Liver (tissue), 9 donors: Measurements from ENCODE around the gene SLC66A2. TPM values are rescaled to one million over a fixed set of nuclear protein-coding genes. Genes with fewer than 3 reads are reported as not detected.

ENCODE experiments used
- DNase-seq: peaks from one replicate; pipeline ENCODE4 v3.0.0-alpha.2; 2017; ENCODE audit warnings: low spot score
- H3K27ac ChIP-seq, 2 donors: one replicate each; pipeline ENCODE4 v1.7.0; 2013; ENCODE audit warnings: inconsistent platforms in 2 of 2, low read length in 2 of 2, control low read depth in 1 of 2, low read depth in 1 of 2, mild to moderate bottlenecking in 1 of 2
- H3K27me3 ChIP-seq, 4 donors: one replicate each; pipeline versions ENCODE4 v1.6.1 to v1.7.0; 2013; ENCODE audit warnings: low read length in 3 of 4, inconsistent platforms in 1 of 4, mild to moderate bottlenecking in 1 of 4, moderate library complexity in 1 of 4; ENCODE audit not compliant: control insufficient read depth in 4 of 4, insufficient read depth in 4 of 4
- H3K36me3 ChIP-seq, 4 donors: one replicate each; pipeline versions ENCODE4 v1.6.1 to v1.7.0; 2013; ENCODE audit warnings: low read length in 3 of 4, mild to moderate bottlenecking in 3 of 4, low read depth in 1 of 4, moderate library complexity in 1 of 4; ENCODE audit not compliant: control insufficient read depth in 4 of 4, insufficient read depth in 3 of 4
- H3K4me1 ChIP-seq, 4 donors: one replicate each; pipeline versions ENCODE4 v1.6.1 to v1.7.0; 2013; ENCODE audit warnings: low read length in 3 of 4, mild to moderate bottlenecking in 3 of 4, moderate library complexity in 1 of 4; ENCODE audit not compliant: control insufficient read depth in 4 of 4, insufficient read depth in 4 of 4
- H3K4me3 ChIP-seq, 3 donors: one replicate each; pipeline versions ENCODE4 v1.6.1 to v1.7.0; 2013; ENCODE audit warnings: low read length in 3 of 3, control low read depth in 1 of 3, low read depth in 1 of 3, mild to moderate bottlenecking in 1 of 3
- H3K9ac ChIP-seq, 2 donors: one replicate each; pipeline ENCODE4 v1.7.0; 2013; ENCODE audit warnings: low read length in 2 of 2, mild to moderate bottlenecking in 2 of 2, moderate library complexity in 2 of 2, control low read depth in 1 of 2, low read depth in 1 of 2
- H3K9me3 ChIP-seq, 4 donors: one replicate each; pipeline versions ENCODE4 v1.6.1 to v1.7.0; 2013; ENCODE audit warnings: low read length in 3 of 4; ENCODE audit not compliant: control insufficient read depth in 4 of 4
- EGR1 ChIP-seq, 2 donors: IDR thresholded peaks; 2 replicates each; pipeline ENCODE4 v1.6.1; 2016 to 2018; ENCODE audit warnings: antibody characterized with exemption in 2 of 2, low read depth in 2 of 2
- FOXA1 ChIP-seq: IDR thresholded peaks from 2 replicates; pipeline ENCODE4 v1.6.1; 2016; ENCODE audit warnings: antibody characterized with exemption
- FOXA2 ChIP-seq: IDR thresholded peaks from 2 replicates; pipeline ENCODE4 v1.6.1; 2016; ENCODE audit warnings: antibody characterized with exemption
- GABPA ChIP-seq, 2 donors: IDR thresholded peaks in 1 of 2; conservative IDR thresholded peaks in 1 of 2; 2 replicates each; pipeline ENCODE4 v1.6.1; 2016; ENCODE audit warnings: antibody characterized with exemption in 2 of 2, mild to moderate bottlenecking in 1 of 2, moderate library complexity in 1 of 2
- HNF4A ChIP-seq, 2 donors: conservative IDR thresholded peaks; 2 replicates each; pipeline ENCODE4 v1.6.1; 2016; ENCODE audit warnings: antibody characterized with exemption in 2 of 2, mild to moderate bottlenecking in 2 of 2
- JUND ChIP-seq, 2 donors: IDR thresholded peaks; 2 replicates each; pipeline ENCODE4 v1.6.1; 2016; ENCODE audit warnings: antibody characterized with exemption in 2 of 2
- NR2F2 ChIP-seq: IDR thresholded peaks from 2 replicates; pipeline ENCODE4 v1.6.1; 2016; ENCODE audit warnings: antibody characterized with exemption
- RAD21 ChIP-seq, 2 donors: IDR thresholded peaks; 2 replicates each; pipeline ENCODE4 v1.6.1; 2016; ENCODE audit warnings: antibody characterized with exemption in 2 of 2, mild to moderate bottlenecking in 2 of 2
- RXRA ChIP-seq, 2 donors: IDR thresholded peaks; 2 replicates each; pipeline ENCODE4 v1.6.1; 2017 to 2018; ENCODE audit warnings: antibody characterized with exemption in 2 of 2, mild to moderate bottlenecking in 1 of 2
- SP1 ChIP-seq: IDR thresholded peaks from 2 replicates; pipeline ENCODE4 v1.6.1; 2018; ENCODE audit warnings: antibody characterized with exemption, mild to moderate bottlenecking
- TAF1 ChIP-seq: conservative IDR thresholded peaks from 2 replicates; pipeline ENCODE4 v1.6.1; 2016; ENCODE audit warnings: antibody characterized with exemption, mild to moderate bottlenecking
- YY1 ChIP-seq: IDR thresholded peaks from 2 replicates; pipeline ENCODE4 v1.6.1; 2016; ENCODE audit warnings: antibody characterized with exemption, mild to moderate bottlenecking
- whole genome bisulfite sequencing: extraction: QIAGEN DNeasy Blood & Tissue Kit; methylation state at CpG from one replicate; pipeline ENCODE4 v1.1.7; 2013; 5-methylcytosine and 5-hydroxymethylcytosine counted together
- polyA plus RNA-seq, 2 donors: library from polyadenylated mRNA; stranded (reverse) in 1 of 2; unstranded in 1 of 2; fragments of 200-250 nt in 1 of 2; fragments of >200 nt in 1 of 2; fragmentation: Nextera tagmentation in 1 of 2; extraction: Ambion mirVana in 1 of 2; gene quantifications; one replicate each; pipeline versions ENCODE4 v1.2.1 to v1.2.3, GENCODE V29; 2013 to 2015
- total RNA-seq, 2 donors: library from RNA; depleted of rRNA; stranded (reverse); fragments of >200 nt; gene quantifications; one replicate each; pipeline ENCODE4 v1.2.3, GENCODE V29; 2014
- TF ChIP-seq, protein P1 (sequence below): IDR thresholded peaks from 2 replicates; pipeline ENCODE4 v1.6.1; 2016; ENCODE audit warnings: antibody characterized with exemption
- TF ChIP-seq, protein P2 (sequence below): IDR thresholded peaks from 2 replicates; pipeline ENCODE4 v1.6.1; 2016; ENCODE audit warnings: antibody characterized with exemption, mild to moderate bottlenecking
- TF ChIP-seq, protein P3 (sequence below): IDR thresholded peaks from 2 replicates; pipeline ENCODE4 v1.6.1; 2016; ENCODE audit warnings: antibody characterized with exemption
- TF ChIP-seq, protein P4 (sequence below): fragments of 150-350 bp; IDR thresholded peaks from 2 replicates; pipeline ENCODE4 v1.5.1; 2017; ENCODE audit warnings: improper control_type of control experiment, low read depth, low read length; ENCODE audit not compliant: missing input control
- donor health status: healthy.
- donor health status: healthy.
- donor health status: healthy.
- donor health status: healthy.
- donor health status: healthy.

The SLC66A2 gene
- total and polyA plus RNA-seq, 4 donors, result 47.8 to 107 (median 67.9) TPM

DNA sequence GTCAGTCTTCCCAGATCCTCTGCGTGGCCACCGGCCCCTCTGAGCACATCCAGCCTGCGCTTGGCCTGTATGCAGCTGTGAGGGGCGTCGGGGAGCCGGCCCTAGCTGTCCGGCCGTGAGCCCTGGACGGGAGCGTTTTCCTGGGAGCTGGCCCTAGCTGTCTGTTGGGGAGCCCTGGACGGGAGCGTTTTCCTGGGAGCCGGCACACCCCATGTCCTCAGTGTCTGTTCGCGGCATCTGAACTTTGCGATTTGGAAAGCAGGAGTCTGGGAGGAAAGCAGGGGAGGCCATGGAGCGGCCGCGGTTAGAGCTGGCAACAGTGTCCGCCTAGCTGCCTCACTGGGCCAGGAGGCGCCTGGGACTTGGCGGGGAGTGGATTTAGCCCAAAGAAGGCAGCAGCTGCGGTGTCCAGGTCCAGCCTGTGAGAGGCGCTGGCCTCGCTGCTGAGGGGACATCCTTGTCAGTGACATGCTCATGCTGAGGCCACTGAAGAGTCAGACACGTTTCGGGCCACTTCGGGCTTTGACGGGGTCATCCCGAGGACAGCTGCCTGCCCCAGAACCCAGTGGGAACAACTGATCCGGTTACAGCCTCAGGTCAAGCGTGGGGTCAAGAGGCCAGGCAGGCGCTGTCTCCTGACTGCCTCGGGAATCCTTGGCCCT, 77.9 kb downstream of the SLC66A2 start:
- TF ChIP-seq GABPA (IDR thresholded peaks at IDR 0.05 in 1 of 2, conservative IDR thresholded peaks at IDR 0.05 in 1 of 2), result no peak
- TF ChIP-seq, protein P1, sequence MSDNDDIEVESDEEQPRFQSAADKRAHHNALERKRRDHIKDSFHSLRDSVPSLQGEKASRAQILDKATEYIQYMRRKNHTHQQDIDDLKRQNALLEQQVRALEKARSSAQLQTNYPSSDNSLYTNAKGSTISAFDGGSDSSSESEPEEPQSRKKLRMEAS, result no peak
- TF ChIP-seq, protein P2, sequence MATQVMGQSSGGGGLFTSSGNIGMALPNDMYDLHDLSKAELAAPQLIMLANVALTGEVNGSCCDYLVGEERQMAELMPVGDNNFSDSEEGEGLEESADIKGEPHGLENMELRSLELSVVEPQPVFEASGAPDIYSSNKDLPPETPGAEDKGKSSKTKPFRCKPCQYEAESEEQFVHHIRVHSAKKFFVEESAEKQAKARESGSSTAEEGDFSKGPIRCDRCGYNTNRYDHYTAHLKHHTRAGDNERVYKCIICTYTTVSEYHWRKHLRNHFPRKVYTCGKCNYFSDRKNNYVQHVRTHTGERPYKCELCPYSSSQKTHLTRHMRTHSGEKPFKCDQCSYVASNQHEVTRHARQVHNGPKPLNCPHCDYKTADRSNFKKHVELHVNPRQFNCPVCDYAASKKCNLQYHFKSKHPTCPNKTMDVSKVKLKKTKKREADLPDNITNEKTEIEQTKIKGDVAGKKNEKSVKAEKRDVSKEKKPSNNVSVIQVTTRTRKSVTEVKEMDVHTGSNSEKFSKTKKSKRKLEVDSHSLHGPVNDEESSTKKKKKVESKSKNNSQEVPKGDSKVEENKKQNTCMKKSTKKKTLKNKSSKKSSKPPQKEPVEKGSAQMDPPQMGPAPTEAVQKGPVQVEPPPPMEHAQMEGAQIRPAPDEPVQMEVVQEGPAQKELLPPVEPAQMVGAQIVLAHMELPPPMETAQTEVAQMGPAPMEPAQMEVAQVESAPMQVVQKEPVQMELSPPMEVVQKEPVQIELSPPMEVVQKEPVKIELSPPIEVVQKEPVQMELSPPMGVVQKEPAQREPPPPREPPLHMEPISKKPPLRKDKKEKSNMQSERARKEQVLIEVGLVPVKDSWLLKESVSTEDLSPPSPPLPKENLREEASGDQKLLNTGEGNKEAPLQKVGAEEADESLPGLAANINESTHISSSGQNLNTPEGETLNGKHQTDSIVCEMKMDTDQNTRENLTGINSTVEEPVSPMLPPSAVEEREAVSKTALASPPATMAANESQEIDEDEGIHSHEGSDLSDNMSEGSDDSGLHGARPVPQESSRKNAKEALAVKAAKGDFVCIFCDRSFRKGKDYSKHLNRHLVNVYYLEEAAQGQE, result no peak
- no peak for TF ChIP-seq FOXA2
- no peak for TF ChIP-seq EGR1 (IDR thresholded peaks at IDR 0.05; ENCODE audit: low read depth in 2 of 2)
- TF ChIP-seq RAD21 (IDR thresholded peaks at IDR 0.05), result no peak
- TF ChIP-seq, protein P3, sequence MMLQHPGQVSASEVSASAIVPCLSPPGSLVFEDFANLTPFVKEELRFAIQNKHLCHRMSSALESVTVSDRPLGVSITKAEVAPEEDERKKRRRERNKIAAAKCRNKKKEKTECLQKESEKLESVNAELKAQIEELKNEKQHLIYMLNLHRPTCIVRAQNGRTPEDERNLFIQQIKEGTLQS, result no peak
- TF ChIP-seq HNF4A (conservative IDR thresholded peaks at IDR 0.05), result no peak
- TF ChIP-seq FOXA1, result no peak
- no peak for TF ChIP-seq NR2F2
- TF ChIP-seq, protein P4, sequence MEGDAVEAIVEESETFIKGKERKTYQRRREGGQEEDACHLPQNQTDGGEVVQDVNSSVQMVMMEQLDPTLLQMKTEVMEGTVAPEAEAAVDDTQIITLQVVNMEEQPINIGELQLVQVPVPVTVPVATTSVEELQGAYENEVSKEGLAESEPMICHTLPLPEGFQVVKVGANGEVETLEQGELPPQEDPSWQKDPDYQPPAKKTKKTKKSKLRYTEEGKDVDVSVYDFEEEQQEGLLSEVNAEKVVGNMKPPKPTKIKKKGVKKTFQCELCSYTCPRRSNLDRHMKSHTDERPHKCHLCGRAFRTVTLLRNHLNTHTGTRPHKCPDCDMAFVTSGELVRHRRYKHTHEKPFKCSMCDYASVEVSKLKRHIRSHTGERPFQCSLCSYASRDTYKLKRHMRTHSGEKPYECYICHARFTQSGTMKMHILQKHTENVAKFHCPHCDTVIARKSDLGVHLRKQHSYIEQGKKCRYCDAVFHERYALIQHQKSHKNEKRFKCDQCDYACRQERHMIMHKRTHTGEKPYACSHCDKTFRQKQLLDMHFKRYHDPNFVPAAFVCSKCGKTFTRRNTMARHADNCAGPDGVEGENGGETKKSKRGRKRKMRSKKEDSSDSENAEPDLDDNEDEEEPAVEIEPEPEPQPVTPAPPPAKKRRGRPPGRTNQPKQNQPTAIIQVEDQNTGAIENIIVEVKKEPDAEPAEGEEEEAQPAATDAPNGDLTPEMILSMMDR, result no peak
- TF ChIP-seq SP1, result no peak
- no peak for TF ChIP-seq YY1
- TF ChIP-seq TAF1, result no peak
- TF ChIP-seq JUND (IDR thresholded peaks at IDR 0.05), result no peak
- TF ChIP-seq RXRA (IDR thresholded peaks at IDR 0.05), result no peak
- Histone ChIP-seq H3K4me1 (no peaks in the 10 kb centered on the region), H3K9ac (no peak overlapping the region), H3K27me3 (no peaks in the 10 kb centered on the region), H3K36me3 (no peaks in the 10 kb centered on the region), H3K9me3 (no peaks in the 10 kb centered on the region), H3K4me3 (no peak overlapping the region), H3K27ac (no peak overlapping the region)
- DNase-seq, result no peak
- 76% methylated on average over 34 of the region's 34 CpGs for WGBS
